ENCODE measurements around the gene IFIT3. TPM values are rescaled to one million over a fixed set of nuclear protein-coding genes. Genes with fewer than 3 reads are reported as not detected.
"Not testable (repeated sequence)": the region's sequence is repeated elsewhere in the genome, so short reads cannot be mapped to it uniquely, and the experiment has no call there.

Gene IFIT3
- total RNA-seq, 1 donor from 2014 or later: 4.8 TPM

- DNase-seq (ENCODE audit: low read depth, low spot score): no peak
Measured at GRCh38 chr10:89335226-89335625, 7.4 kb downstream of the IFIT3 start.

- no peak for DNase-seq (ENCODE audit: low read depth, low spot score)
Measured at GRCh38 chr10:89336241-89336640, 8.4 kb downstream of the IFIT3 start.

GRCh38 chr10:89337484-89337883 is 9.7 kb downstream of the IFIT3 start:
- no peak for DNase-seq (ENCODE audit: low read depth, low spot score)

- DNase-seq (ENCODE audit: low read depth, low spot score): no peak
Measured at GRCh38 chr10:89338713-89339112, 10.9 kb downstream of the IFIT3 start.

GRCh38 chr10:89339875-89340274 is 12.1 kb downstream of the IFIT3 start:
- DNase-seq (ENCODE audit: low read depth, low spot score): no peak

- DNase-seq (ENCODE audit: low read depth, low spot score): no peak
Measured at GRCh38 chr10:89341649-89342048, 13.9 kb downstream of the IFIT3 start.

- DNase-seq (ENCODE audit: low read depth, low spot score): peak; percentile 64
Measured at GRCh38 chr10:89342206-89342958, 14.6 kb downstream of the IFIT3 start.

GRCh38 chr10:89343089-89343767 is 15.4 kb downstream of the IFIT3 start:
- no peak for DNase-seq (ENCODE audit: low read depth, low spot score)

- no peak for DNase-seq (ENCODE audit: low read depth, low spot score)
Measured at GRCh38 chr10:89344156-89344555, 16.4 kb downstream of the IFIT3 start.

GRCh38 chr10:89345367-89346000 is 17.7 kb downstream of the IFIT3 start:
- DNase-seq (ENCODE audit: low read depth, low spot score): no peak

GRCh38 chr10:89346405-89347254 is 18.8 kb downstream of the IFIT3 start:
- no peak for DNase-seq (ENCODE audit: low read depth, low spot score)

- no peak for DNase-seq (ENCODE audit: low read depth, low spot score)
Measured at GRCh38 chr10:89347701-89348457, 20.1 kb downstream of the IFIT3 start.

- DNase-seq (ENCODE audit: low read depth, low spot score): no peak
Measured at GRCh38 chr10:89348481-89348880, 20.7 kb downstream of the IFIT3 start.

GRCh38 chr10:89348975-89349374 is 21.2 kb downstream of the IFIT3 start:
- DNase-seq (ENCODE audit: low read depth, low spot score): no peak

GRCh38 chr10:89350631-89351315 is 23.0 kb downstream of the IFIT3 start:
- not testable (repeated sequence) for DNase-seq (ENCODE audit: low read depth, low spot score)

- no peak for DNase-seq (ENCODE audit: low read depth, low spot score)
Measured at GRCh38 chr10:89351412-89351779, 23.6 kb downstream of the IFIT3 start.

GRCh38 chr10:89351780-89352597 is 24.2 kb downstream of the IFIT3 start:
- DNase-seq (ENCODE audit: low read depth, low spot score): no peak

GRCh38 chr10:89352802-89353201 is 25.0 kb downstream of the IFIT3 start:
- no peak for DNase-seq (ENCODE audit: low read depth, low spot score)

- no peak for DNase-seq (ENCODE audit: low read depth, low spot score)
Measured at GRCh38 chr10:89355394-89355931, 27.7 kb downstream of the IFIT3 start.

All from pulmonary artery endothelial cell (primary cell).